Retina (tissue), 1 donor: ENCODE data around the gene SNORC.
A peak's percentile ranks its signal among the peaks of the same experiment; 100 is the strongest.
"Not testable (repeated sequence)": the region's sequence is repeated elsewhere in the genome, so short reads cannot be mapped to it uniquely, and the experiment has no call there.

Experiments
- DNase-seq: peaks from one replicate; pipeline ENCODE4 v3.0.0-alpha.2; 2016

Gene SNORC

DNA sequence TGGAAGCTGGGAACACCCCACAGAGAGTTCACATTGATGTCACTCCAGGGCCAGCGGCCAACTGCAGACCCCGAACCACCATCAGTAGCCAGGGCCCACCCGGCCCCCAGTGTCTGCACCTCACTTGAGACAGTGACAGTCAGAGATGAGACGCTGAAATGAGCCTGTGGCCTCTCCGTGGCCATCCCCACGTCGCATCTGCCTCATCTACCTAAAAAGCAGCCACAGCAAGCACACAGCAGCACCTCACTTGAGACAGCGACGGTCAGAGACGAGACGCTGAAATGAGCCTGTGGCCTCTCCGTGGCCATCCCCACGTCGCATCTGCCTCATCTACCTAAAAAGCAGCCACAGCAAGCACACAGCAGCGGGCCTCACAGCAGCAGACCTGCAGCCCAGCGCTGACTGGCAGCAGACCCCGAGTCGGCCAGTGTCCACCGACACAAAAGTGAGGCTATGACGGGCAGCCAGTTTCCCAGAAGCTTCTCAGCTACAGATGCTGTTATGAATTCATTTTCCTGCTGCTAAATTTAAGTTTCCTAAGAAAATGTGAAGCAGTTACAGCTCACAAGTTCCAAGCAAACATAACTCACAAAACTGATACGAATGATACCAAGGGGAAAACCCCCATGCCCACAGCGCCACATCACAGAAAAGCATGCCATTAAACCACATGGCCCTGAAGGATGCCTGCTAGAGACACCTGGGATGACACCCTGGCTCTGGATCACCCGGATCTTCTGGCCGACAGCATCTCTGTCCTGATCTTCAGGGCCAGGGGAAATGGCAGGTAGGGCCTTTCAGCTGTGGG, 27.7 kb downstream of the SNORC start:
- no peak for DNase-seq

GRCh38 chr2:232898592-232899543, 28.8 kb downstream of the SNORC start:
- DNase-seq: no peak

DNA sequence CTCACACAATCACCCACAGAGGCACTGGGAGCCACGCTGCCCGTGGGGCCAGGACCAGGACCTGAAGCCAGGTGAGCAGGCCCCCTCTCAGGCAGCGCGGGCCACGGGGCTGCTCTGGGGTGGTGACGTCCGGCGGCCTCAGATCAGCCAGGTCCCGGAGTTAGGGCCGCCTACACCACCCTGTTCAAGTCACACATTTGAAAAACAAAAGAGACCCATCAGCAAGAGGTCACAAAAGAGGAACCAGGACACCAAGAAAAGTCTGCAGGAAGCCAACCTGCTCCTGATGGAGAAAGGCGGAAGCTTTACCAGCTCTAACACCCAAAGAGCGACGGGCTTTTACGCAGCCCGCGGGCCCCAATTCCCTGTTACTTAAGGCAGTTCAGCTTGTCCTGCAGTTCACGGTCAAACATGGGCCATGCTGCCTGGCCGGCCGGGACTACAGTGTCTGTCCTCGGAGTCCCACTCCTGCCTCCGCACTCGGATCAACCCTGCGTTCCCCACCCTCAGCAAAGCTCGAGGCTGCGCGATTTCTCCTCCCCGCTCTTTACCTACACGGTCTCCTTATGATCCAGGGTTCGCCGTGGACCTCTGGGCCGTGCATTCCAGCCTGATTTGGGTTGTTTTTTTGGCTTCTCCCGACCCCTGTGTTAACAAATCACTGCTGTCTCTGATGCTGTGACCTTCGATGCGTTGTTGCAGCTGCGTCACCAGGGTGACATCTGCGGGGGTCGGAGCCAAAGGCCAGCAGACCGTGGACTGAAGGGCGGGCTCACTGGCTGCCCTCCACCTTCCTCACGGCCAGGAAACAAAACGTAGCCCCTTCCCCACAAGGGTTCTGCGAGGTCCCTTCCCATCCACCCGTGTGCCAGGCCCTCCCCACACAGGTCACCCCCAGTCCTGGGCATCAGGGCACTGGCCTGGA, 31.0 kb downstream of the SNORC start:
- peak; percentile 36 for DNase-seq

- DNase-seq: no peak
Observed at GRCh38 chr2:232901736-232902578, 31.9 kb downstream of the SNORC start.

DNA sequence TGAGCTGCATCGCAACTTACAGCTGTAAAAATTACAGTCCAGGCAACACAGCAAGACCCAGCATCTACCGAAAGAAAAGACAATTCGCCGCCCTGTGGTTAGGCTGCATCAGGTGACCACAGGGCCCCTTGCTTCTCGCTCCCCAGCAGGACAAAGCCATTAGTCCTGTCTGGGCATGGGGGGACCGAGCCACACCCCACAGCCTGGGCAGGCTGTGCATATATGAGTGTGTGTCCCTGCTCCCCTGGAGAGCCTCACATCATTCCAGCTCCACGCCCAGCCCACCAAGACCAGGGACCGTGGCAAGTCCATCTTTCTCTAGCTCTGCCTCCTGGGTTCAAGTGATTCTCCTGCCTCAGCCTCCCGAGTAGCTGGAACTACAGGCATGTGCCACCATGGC, 33.9 kb downstream of the SNORC start:
- no peak for DNase-seq

GRCh38 chr2:232906867-232907717, 37.0 kb downstream of the SNORC start:
- DNase-seq: peak; percentile 32

DNA sequence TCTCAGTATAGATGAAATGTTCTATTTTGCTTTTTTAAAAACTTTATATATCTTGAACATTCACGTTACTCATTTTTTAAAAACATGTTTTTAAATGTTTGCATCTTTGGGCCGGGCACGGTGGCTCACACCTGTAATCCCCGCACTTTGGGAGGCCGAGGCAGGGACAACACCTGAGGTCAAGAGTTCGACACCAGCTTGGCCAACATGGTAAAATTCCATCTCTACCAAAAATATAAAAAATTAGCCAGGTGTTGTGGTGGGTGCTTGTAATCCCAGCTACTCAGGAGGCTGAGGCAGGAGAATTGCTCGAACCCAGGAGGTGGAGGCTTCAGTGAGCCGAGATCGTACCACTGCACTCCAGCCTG, 37.6 kb downstream of the SNORC start:
- not testable (repeated sequence) for DNase-seq

- no peak for DNase-seq
Observed at GRCh38 chr2:232908695-232909094, 38.6 kb downstream of the SNORC start.

DNA sequence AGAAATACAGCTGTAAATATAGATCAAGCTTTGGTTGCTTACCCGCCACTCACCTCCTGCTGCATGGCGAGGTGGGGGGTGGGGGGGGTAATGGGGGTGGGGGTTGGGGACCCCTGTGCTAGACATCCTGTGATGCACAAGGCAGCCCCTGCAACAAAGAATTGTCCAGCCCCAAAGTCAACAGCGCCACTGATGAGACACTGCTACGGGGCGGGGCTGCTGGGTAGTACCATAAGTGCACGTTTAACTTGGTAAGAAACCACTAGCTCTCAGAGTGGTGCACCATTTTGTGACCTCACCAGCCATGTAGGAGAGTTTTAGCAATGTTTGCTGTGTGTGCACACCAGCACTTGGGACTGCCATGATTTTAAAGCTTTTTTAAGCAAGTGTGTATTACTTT, 40.3 kb downstream of the SNORC start:
- DNase-seq: no peak

- no peak for DNase-seq
Observed at GRCh38 chr2:232911712-232912277, 41.7 kb downstream of the SNORC start.

GRCh38 chr2:232913903-232914302, 43.8 kb downstream of the SNORC start:
- DNase-seq: no peak

DNA sequence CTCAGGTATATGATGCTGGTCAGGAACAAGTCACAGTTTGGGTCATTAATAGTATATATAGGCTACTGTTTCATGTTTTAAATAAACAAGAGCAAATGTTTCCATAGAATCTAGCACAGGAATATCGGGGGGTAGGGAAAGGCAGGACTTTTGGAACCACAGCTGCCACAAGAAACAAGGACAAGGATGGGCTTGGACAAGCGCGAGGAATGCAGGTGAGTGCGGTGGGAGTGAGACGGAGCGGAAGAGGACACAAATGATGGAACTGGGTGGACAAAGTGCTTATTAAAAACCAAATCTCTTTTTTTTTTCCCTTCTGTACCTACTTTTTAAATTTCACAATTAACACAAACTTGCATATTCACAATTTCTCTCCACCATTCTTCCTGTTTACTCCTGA, 49.1 kb downstream of the SNORC start:
- DNase-seq: no peak

- DNase-seq: no peak
Observed at GRCh38 chr2:232920055-232920454, 50.0 kb downstream of the SNORC start.

DNA sequence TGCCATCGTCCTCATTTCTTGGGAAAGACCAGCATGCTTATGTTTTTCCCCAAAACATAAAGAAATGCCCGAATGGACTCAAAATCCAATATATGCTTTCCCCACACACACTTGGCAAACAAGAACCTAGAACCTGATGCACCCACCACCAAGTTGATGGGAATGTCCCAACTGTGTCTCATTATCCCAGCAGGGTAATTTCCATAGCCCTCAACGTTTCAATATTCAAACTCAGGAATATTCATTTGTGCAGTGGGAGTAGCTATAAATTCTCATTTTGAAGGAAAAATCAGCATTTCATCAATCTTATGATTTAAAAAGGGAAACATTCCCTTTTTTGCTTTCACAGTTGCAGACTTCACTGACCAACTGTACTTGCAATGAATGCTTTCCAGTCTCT, 50.7 kb downstream of the SNORC start:
- DNase-seq: no peak

GRCh38 chr2:232924433-232924832, 54.4 kb downstream of the SNORC start:
- DNase-seq: no peak

GRCh38 chr2:232925153-232925820, 55.2 kb downstream of the SNORC start:
- DNase-seq: peak; percentile 49

DNA sequence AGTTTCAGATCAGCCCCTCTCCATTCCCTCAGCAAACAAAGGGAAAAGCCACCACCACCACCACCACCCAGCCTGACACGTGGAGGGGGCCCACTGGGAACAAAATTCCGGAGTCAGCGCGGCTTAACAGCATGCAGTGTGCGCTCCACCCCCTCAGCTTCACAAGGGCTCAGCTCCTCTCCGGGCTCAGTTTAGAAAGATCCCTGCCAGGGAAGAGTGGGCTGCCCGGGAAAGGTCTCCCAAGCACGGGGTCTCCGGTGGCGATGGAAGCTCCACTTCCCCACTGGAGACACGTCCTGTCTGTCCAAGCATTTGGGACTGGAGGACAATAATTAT, 55.7 kb downstream of the SNORC start:
- no peak for DNase-seq

- DNase-seq: peak; percentile 49
Observed at GRCh38 chr2:232926431-232926939, 56.4 kb downstream of the SNORC start.

GRCh38 chr2:232927032-232927792, 57.1 kb downstream of the SNORC start:
- DNase-seq: no peak
